ENCODE measurements around the gene FXR2. TPM values are rescaled to one million over a fixed set of nuclear protein-coding genes. Genes with fewer than 3 reads are reported as not detected.

Gene FXR2
- total and polyA plus RNA-seq, 9 of the 15 experiments (the other 6 are each of a cell fraction or from before 2014, with no cell fraction given): 2.0 to 49.3 (median 24.5) TPM

- TF ChIP-seq PHF8 (IDR thresholded peaks at IDR 0.05; ENCODE audit: borderline replicate concordance, low read length) (peak; percentile 52; the same call in 1 of the 2 replicates), VEZF1 (CRISPR knock-in tag; IDR thresholded peaks at IDR 0.05) (peak; percentile 88), MYC (IDR thresholded peaks at IDR 0.05; ENCODE audit: low read depth, low read length) (0 out of 2 replicates have a peak, but pooled peaks have one; percentile 12), MYC (CRISPR knock-in tag; IDR thresholded peaks at IDR 0.05; ENCODE audit: borderline replicate concordance, low read depth) (no peak), ZNF76 (CRISPR knock-in tag; IDR thresholded peaks at IDR 0.05; ENCODE audit: borderline replicate concordance) (no peak), ZNF277 (CRISPR knock-in tag; IDR thresholded peaks at IDR 0.05; ENCODE audit: borderline replicate concordance) (no peak), ZKSCAN1 (IDR thresholded peaks at IDR 0.05; ENCODE audit: low read depth, low read length) (no peak), HINFP (tag; conservative IDR thresholded peaks at IDR 0.05; ENCODE audit: low read depth) (0 out of 2 replicates have a peak, but pooled peaks have one; percentile 10), ZNF263 (CRISPR knock-in tag; IDR thresholded peaks at IDR 0.05; ENCODE audit: borderline replicate concordance) (no peak), ZFX (CRISPR knock-in tag; IDR thresholded peaks at IDR 0.05) (peak; percentile 90), STAT5A (IDR thresholded peaks at IDR 0.05; ENCODE audit: borderline replicate concordance, low read length) (peak; percentile 24; the same call in 1 of the 2 replicates), KLF16 (IDR thresholded peaks at IDR 0.05) (peak; percentile 75; the same call in 1 of the 2 replicates), CBFA2T2 (conservative IDR thresholded peaks at IDR 0.05) (0 out of 2 replicates have a peak, but pooled peaks have one; percentile 39), RBFOX2 (IDR thresholded peaks at IDR 0.05; ENCODE audit: low read depth, low read length) (peak; percentile 61), ZNF785 (CRISPR knock-in tag; IDR thresholded peaks at IDR 0.05) (no peak), CCNT2 (IDR thresholded peaks at IDR 0.05; ENCODE audit: borderline replicate concordance, extremely low read depth, insufficient read length, low read depth, low read length) (peak; percentile 53), KDM1A (IDR thresholded peaks at IDR 0.05) (peak; percentile 88), MAFF (IDR thresholded peaks at IDR 0.05; ENCODE audit: low read length) (no peak), NR2C2 (CRISPR knock-in tag; IDR thresholded peaks at IDR 0.05) (no peak), NR2C2 (tag; IDR thresholded peaks at IDR 0.05) (peak; percentile 75), HES1 (IDR thresholded peaks at IDR 0.05; ENCODE audit: low read depth) (peak; percentile 39; the same call in 1 of the 2 replicates), CXXC5 (CRISPR knock-in tag; IDR thresholded peaks at IDR 0.05) (peak; percentile 49), NFYB (IDR thresholded peaks at IDR 0.05; ENCODE audit: extremely low read depth, insufficient read length) (peak; percentile 31)
Observed at GRCh38 chr17:7627250-7628121, 12.8 kb upstream of the FXR2 start, which contains the start of gene SAT2 (continued).

Measured in K562 (cell line).